ACC112 (cell line): ENCODE data around the gene ATXN1.
A peak's percentile ranks its signal among the peaks of the same experiment; 100 is the strongest.
"Not testable (repeated sequence)": the region's sequence is repeated elsewhere in the genome, so short reads cannot be mapped to it uniquely, and the experiment has no call there.

Experiments
- H2AFZ ChIP-seq: fragments of 200-600 bp; sonication (generic); one replicate; pipeline ENCODE4 v1.6.0; 2017; ENCODE audit warnings: antibody characterized with exemption, low read length; ENCODE audit not compliant: unreplicated experiment
- H3K27ac ChIP-seq: fragments of 200-600 bp; sonication (generic); 2 replicates; pipeline ENCODE4 v1.5.1; 2014; ENCODE audit warnings: low read depth, mild to moderate bottlenecking, antibody characterized with exemption, low read length, moderate library complexity
- H3K27me3 ChIP-seq: fragments of 200-600 bp; sonication (generic); 2 replicates; pipeline ENCODE4 v1.6.1; 2014; ENCODE audit warnings: mild to moderate bottlenecking, antibody characterized with exemption, low read length, moderate library complexity, mixed read lengths; ENCODE audit not compliant: insufficient read depth
- H3K36me3 ChIP-seq: fragments of 200-600 bp; sonication (generic); 2 replicates; pipeline ENCODE4 v1.6.1; 2016; ENCODE audit warnings: mild to moderate bottlenecking, antibody characterized with exemption, low read length, moderate library complexity, mixed read lengths; ENCODE audit not compliant: insufficient read depth
- H3K4me1 ChIP-seq: fragments of 200-600 bp; sonication (generic); one replicate; pipeline ENCODE4 v1.6.1; 2016; ENCODE audit warnings: low read length, mixed read lengths; ENCODE audit not compliant: insufficient read depth, unreplicated experiment, control insufficient read depth
- H3K4me3 ChIP-seq: fragments of 200-600 bp; sonication (generic); 2 replicates; pipeline ENCODE4 v1.5.1; 2014; ENCODE audit warnings: mild to moderate bottlenecking, low read depth, low read length
- H3K79me2 ChIP-seq: fragments of 200-600 bp; sonication (generic); one replicate; pipeline ENCODE4 v1.6.0; 2016; ENCODE audit warnings: low read length; ENCODE audit not compliant: control insufficient read depth, unreplicated experiment, insufficient read depth

Gene ATXN1

GRCh38 chr6:16705081-16705993 lies 55.9 kb downstream of the ATXN1 start:
- Histone ChIP-seq H3K36me3 (no peaks in the 10 kb centered on the region), H3K27ac (no peak overlapping the region), H3K27me3 (no peaks in the 10 kb centered on the region), H3K79me2 (peaks cover 35% of the 10 kb centered on the region), H3K4me3 (no peak overlapping the region), H3K4me1 (peaks cover 21% of the 10 kb centered on the region), H2AFZ (no peak overlapping the region)

GRCh38 chr6:16704401-16705045 lies 56.7 kb downstream of the ATXN1 start:
- no peak overlapping the region for H2AFZ ChIP-seq
- no peaks in the 10 kb centered on the region for H3K36me3 ChIP-seq
- H3K4me3 ChIP-seq = peak overlapping the region; percentile 50
- H3K4me1 ChIP-seq = peaks cover 26% of the 10 kb centered on the region
- H3K27me3 ChIP-seq = no peaks in the 10 kb centered on the region
- H3K79me2 ChIP-seq = peaks cover 39% of the 10 kb centered on the region
- no peak overlapping the region for H3K27ac ChIP-seq

GRCh38 chr6:16702627-16703378 lies 58.5 kb downstream of the ATXN1 start:
- H3K4me1 ChIP-seq = peaks cover 41% of the 10 kb centered on the region
- H3K36me3 ChIP-seq, H2AFZ ChIP-seq, H3K27ac ChIP-seq, H3K4me3 ChIP-seq, H3K27me3 ChIP-seq: not testable (repeated sequence)
- peaks cover 31% of the 10 kb centered on the region for H3K79me2 ChIP-seq

- no peaks in the 10 kb centered on the region for H3K36me3 ChIP-seq
- peaks cover 39% of the 10 kb centered on the region for H3K79me2 ChIP-seq
Observed at GRCh38 chr6:16700916-16701234, 60.4 kb downstream of the ATXN1 start.

GRCh38 chr6:16700202-16700915 lies 60.9 kb downstream of the ATXN1 start:
- H3K27ac ChIP-seq = no peak overlapping the region
- H3K79me2 ChIP-seq = peaks cover 37% of the 10 kb centered on the region
- H3K4me3 ChIP-seq = peak overlapping the region; percentile 69
- no peaks in the 10 kb centered on the region for H3K36me3 ChIP-seq
- H2AFZ ChIP-seq = peak overlapping the region; percentile 79
- peaks cover 36% of the 10 kb centered on the region for H3K4me1 ChIP-seq
- no peaks in the 10 kb centered on the region for H3K27me3 ChIP-seq

More at GRCh38 chr6:16700916-16701234, 60.4 kb downstream of the ATXN1 start:
- Histone ChIP-seq H3K27me3 (no peaks in the 10 kb centered on the region), H2AFZ (peak overlapping the region; percentile 79), H3K4me3 (peak overlapping the region; percentile 69), H3K27ac (no peak overlapping the region), H3K4me1 (peaks cover 36% of the 10 kb centered on the region)

GRCh38 chr6:16698997-16699868 lies 62.0 kb downstream of the ATXN1 start:
- H2AFZ ChIP-seq = no peak overlapping the region
- H3K4me3 ChIP-seq = no peak overlapping the region
- H3K27me3 ChIP-seq = no peaks in the 10 kb centered on the region
- peaks cover 28% of the 10 kb centered on the region for H3K4me1 ChIP-seq
- H3K36me3 ChIP-seq = no peaks in the 10 kb centered on the region
- no peak overlapping the region for H3K27ac ChIP-seq
- peaks cover 39% of the 10 kb centered on the region for H3K79me2 ChIP-seq

GRCh38 chr6:16698162-16698533 lies 63.1 kb downstream of the ATXN1 start:
- peaks cover 28% of the 10 kb centered on the region for H3K4me1 ChIP-seq
- H3K27me3 ChIP-seq = no peaks in the 10 kb centered on the region
- peaks cover 39% of the 10 kb centered on the region for H3K79me2 ChIP-seq
- H3K27ac ChIP-seq = no peak overlapping the region
- H3K36me3 ChIP-seq = no peaks in the 10 kb centered on the region
- H3K4me3 ChIP-seq = no peak overlapping the region
- no peak overlapping the region for H2AFZ ChIP-seq

- Histone ChIP-seq H3K27me3 (no peaks in the 10 kb centered on the region), H2AFZ (no peak overlapping the region), H3K36me3 (no peaks in the 10 kb centered on the region), H3K4me1 (peaks cover 28% of the 10 kb centered on the region), H3K4me3 (no peak overlapping the region), H3K27ac (no peak overlapping the region), H3K79me2 (peaks cover 44% of the 10 kb centered on the region)
Observed at GRCh38 chr6:16697437-16698161, 63.7 kb downstream of the ATXN1 start.

- no peaks in the 10 kb centered on the region for H3K36me3 ChIP-seq
- H3K4me3 ChIP-seq = no peak overlapping the region
- H3K79me2 ChIP-seq = peaks cover 45% of the 10 kb centered on the region
- H2AFZ ChIP-seq = no peak overlapping the region
- H3K27me3 ChIP-seq = no peaks in the 10 kb centered on the region
- peaks cover 29% of the 10 kb centered on the region for H3K4me1 ChIP-seq
- H3K27ac ChIP-seq = no peak overlapping the region
Observed at GRCh38 chr6:16696496-16696895, 64.8 kb downstream of the ATXN1 start.
